ENCODE results near the gene AKT1. TPM values are rescaled to one million over a fixed set of nuclear protein-coding genes. Genes with fewer than 3 reads are reported as not detected.
A peak's percentile ranks its signal among the peaks of the same experiment; 100 is the strongest.
"Not testable (repeated sequence)": the region's sequence is repeated elsewhere in the genome, so short reads cannot be mapped to it uniquely, and the experiment has no call there.

Gene AKT1
- total RNA-seq, 1 donor from 2014 or later = 155 TPM

DNA sequence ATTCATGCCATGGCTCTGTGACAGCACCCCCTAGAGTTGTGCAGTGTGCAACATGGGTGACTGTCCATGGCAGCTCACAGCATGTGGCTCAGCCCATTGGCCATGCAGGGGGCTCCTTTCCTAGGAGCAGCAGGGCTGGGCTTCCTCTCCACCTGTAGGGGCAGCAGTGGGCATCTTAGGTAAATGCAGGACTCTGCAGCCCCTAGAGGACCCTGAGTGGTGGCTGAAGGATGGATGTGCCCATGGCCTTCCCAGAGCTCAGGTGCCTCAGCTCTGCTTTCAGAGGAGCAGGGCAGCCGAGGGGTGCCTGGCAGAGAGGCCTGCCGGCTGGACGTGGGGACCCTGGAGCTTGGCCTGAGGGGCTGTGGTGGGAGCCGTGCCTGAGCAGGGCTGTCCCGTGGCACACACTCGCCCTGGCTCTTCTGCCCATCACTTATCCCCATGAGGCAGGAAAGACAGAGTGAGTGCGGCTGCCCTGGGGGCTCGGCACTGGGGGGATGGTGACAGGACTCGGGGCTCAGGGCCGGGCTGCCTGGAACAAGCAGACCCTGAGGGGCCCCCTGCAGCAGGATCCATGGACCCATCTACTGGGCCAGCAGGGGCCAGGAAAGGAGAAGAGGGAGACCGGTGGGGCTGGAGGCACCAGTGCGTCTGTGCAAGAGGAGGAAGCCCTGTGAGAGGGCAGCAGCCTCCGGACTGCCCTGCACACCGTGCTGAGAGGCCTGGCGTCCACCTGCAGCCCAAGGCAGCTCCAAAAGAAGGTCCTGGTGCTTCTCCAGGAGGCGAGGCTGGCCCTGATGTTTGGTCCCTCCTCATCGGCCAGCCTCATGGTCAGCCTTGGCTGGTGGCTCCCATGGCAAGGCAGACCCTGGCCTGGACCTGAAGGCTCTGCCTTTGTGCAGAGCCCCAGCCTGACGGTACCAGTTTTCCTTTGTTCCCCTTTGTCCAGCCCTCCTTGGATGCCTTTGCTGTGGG is 63.9 kb downstream of the AKT1 start:
- peaks cover 20% of the 10 kb centered on the region for H3K27me3 Mint-ChIP-seq (ENCODE audit: low read depth, unreplicated experiment)
- no peak for FAIRE-seq
- H2AFZ ChIP-seq (ENCODE audit: low read depth, low read length) = no peak overlapping the region

DNA sequence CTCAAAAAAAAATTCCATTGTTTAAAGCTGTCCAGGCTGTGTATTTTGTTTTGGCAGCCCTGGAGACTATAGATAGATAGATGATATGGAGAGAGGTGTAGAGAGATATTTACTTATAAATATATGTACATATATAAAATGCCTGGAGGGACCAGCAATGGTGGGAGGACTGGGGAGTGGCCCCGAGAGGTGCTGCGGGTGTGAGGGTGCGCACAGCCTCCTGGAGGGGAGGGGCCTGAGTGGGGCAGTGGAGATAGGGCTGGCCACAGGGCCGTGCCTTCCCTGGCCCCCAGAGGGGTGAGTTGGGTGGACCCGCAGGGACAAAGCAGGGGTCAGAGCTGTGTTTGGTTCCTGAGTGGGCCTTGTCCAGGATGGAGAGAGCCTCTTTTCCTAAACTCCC is 65.1 kb downstream of the AKT1 start:
- Histone ChIP-seq H4K20me1 (ENCODE audit: insufficient read depth, low read length) (no peaks in the 10 kb centered on the region), H3K27me3 (ENCODE audit: insufficient read depth, low read length) (no peaks in the 10 kb centered on the region), H2AFZ (ENCODE audit: low read depth, low read length) (no peak overlapping the region), H3K9me3 (ENCODE audit: insufficient read depth, low read depth, low read length) (no peaks in the 10 kb centered on the region), H3K36me3 (ENCODE audit: insufficient read depth, low read length) (no peaks in the 10 kb centered on the region), H3K4me3 (ENCODE audit: insufficient read depth, low read depth, low read length) (no peak overlapping the region), H3K4me2 (ENCODE audit: low read length) (no peak overlapping the region), H3K4me1 (ENCODE audit: insufficient read depth, low read length) (no peaks in the 10 kb centered on the region), H3K9ac (ENCODE audit: low read length) (no peak overlapping the region), H3K79me2 (ENCODE audit: insufficient read depth, low read length) (no peaks in the 10 kb centered on the region), H3K27ac (ENCODE audit: low read depth, low read length) (no peak overlapping the region)
- Mint-ChIP-seq H3K9me3 (ENCODE audit: unreplicated experiment) (no peaks in the 10 kb centered on the region), H3K36me3 (ENCODE audit: low read depth, unreplicated experiment) (no peaks in the 10 kb centered on the region), H3K4me1 (ENCODE audit: low read depth, unreplicated experiment) (no peaks in the 10 kb centered on the region), H3K27ac (ENCODE audit: unreplicated experiment) (no peak overlapping the region), H3K4me3 (ENCODE audit: unreplicated experiment) (no peak overlapping the region), H3K27me3 (ENCODE audit: low read depth, unreplicated experiment) (peaks cover 20% of the 10 kb centered on the region)
- FAIRE-seq = no peak
- TF ChIP-seq EZH2 (IDR thresholded peaks at IDR 0.05; ENCODE audit: insufficient read depth, low read length) = no peak
- TF ChIP-seq, protein P1, sequence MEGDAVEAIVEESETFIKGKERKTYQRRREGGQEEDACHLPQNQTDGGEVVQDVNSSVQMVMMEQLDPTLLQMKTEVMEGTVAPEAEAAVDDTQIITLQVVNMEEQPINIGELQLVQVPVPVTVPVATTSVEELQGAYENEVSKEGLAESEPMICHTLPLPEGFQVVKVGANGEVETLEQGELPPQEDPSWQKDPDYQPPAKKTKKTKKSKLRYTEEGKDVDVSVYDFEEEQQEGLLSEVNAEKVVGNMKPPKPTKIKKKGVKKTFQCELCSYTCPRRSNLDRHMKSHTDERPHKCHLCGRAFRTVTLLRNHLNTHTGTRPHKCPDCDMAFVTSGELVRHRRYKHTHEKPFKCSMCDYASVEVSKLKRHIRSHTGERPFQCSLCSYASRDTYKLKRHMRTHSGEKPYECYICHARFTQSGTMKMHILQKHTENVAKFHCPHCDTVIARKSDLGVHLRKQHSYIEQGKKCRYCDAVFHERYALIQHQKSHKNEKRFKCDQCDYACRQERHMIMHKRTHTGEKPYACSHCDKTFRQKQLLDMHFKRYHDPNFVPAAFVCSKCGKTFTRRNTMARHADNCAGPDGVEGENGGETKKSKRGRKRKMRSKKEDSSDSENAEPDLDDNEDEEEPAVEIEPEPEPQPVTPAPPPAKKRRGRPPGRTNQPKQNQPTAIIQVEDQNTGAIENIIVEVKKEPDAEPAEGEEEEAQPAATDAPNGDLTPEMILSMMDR (IDR thresholded peaks at IDR 0.05; ENCODE audit: insufficient read depth, low read depth, low read length) = no peak
- DNase-seq (ENCODE audit: low read depth) = no peak

More for the DNA sequence above, 63.9 kb downstream of the AKT1 start:
- Mint-ChIP-seq H3K4me3 (ENCODE audit: unreplicated experiment) (no peak overlapping the region), H3K36me3 (ENCODE audit: low read depth, unreplicated experiment) (no peaks in the 10 kb centered on the region), H3K4me1 (ENCODE audit: low read depth, unreplicated experiment) (no peaks in the 10 kb centered on the region), H3K27ac (ENCODE audit: unreplicated experiment) (no peak overlapping the region), H3K9me3 (ENCODE audit: unreplicated experiment) (no peaks in the 10 kb centered on the region)
- no peak for DNase-seq (ENCODE audit: low read depth)
- no peak overlapping the region for H3K27ac ChIP-seq (ENCODE audit: low read depth, low read length)
- TF ChIP-seq, protein P1 (IDR thresholded peaks at IDR 0.05; ENCODE audit: insufficient read depth, low read depth, low read length) = no peak
- TF ChIP-seq EZH2 (IDR thresholded peaks at IDR 0.05; ENCODE audit: insufficient read depth, low read length) = no peak
- peaks cover 8% of the 10 kb centered on the region for H3K4me1 ChIP-seq (ENCODE audit: insufficient read depth, low read length)
- no peak overlapping the region for H3K4me3 ChIP-seq (ENCODE audit: insufficient read depth, low read depth, low read length)
- no peaks in the 10 kb centered on the region for H3K36me3 ChIP-seq (ENCODE audit: insufficient read depth, low read length)
- H4K20me1 ChIP-seq (ENCODE audit: insufficient read depth, low read length) = no peaks in the 10 kb centered on the region
- no peaks in the 10 kb centered on the region for H3K9me3 ChIP-seq (ENCODE audit: insufficient read depth, low read depth, low read length)
- H3K9ac ChIP-seq (ENCODE audit: low read length) = no peak overlapping the region
- H3K79me2 ChIP-seq (ENCODE audit: insufficient read depth, low read length) = no peaks in the 10 kb centered on the region
- H3K4me2 ChIP-seq (ENCODE audit: low read length) = no peak overlapping the region
- no peaks in the 10 kb centered on the region for H3K27me3 ChIP-seq (ENCODE audit: insufficient read depth, low read length)

GRCh38 chr14:104729835-104730181 is 65.7 kb downstream of the AKT1 start:
- Histone ChIP-seq H3K4me2 (ENCODE audit: low read length) (no peak overlapping the region), H3K27me3 (ENCODE audit: insufficient read depth, low read length) (no peaks in the 10 kb centered on the region), H3K4me1 (ENCODE audit: insufficient read depth, low read length) (peaks cover 5% of the 10 kb centered on the region), H3K27ac (ENCODE audit: low read depth, low read length) (no peak overlapping the region), H3K4me3 (ENCODE audit: insufficient read depth, low read depth, low read length) (no peak overlapping the region), H2AFZ (ENCODE audit: low read depth, low read length) (no peak overlapping the region), H3K9ac (ENCODE audit: low read length) (no peak overlapping the region), H3K9me3 (ENCODE audit: insufficient read depth, low read depth, low read length) (no peaks in the 10 kb centered on the region), H4K20me1 (ENCODE audit: insufficient read depth, low read length) (no peaks in the 10 kb centered on the region), H3K79me2 (ENCODE audit: insufficient read depth, low read length) (no peaks in the 10 kb centered on the region), H3K36me3 (ENCODE audit: insufficient read depth, low read length) (no peaks in the 10 kb centered on the region)
- DNase-seq (ENCODE audit: low read depth) (no peak), FAIRE-seq (no peak)
- Mint-ChIP-seq H3K27ac (ENCODE audit: unreplicated experiment) (no peak overlapping the region), H3K4me1 (ENCODE audit: low read depth, unreplicated experiment) (peaks cover 3% of the 10 kb centered on the region), H3K27me3 (ENCODE audit: low read depth, unreplicated experiment) (peaks cover 20% of the 10 kb centered on the region), H3K36me3 (ENCODE audit: low read depth, unreplicated experiment) (no peaks in the 10 kb centered on the region), H3K4me3 (ENCODE audit: unreplicated experiment) (no peak overlapping the region), H3K9me3 (ENCODE audit: unreplicated experiment) (no peaks in the 10 kb centered on the region)
- TF ChIP-seq, protein P1 (IDR thresholded peaks at IDR 0.05; ENCODE audit: insufficient read depth, low read depth, low read length) = no peak
- TF ChIP-seq EZH2 (IDR thresholded peaks at IDR 0.05; ENCODE audit: insufficient read depth, low read length) = no peak

DNA sequence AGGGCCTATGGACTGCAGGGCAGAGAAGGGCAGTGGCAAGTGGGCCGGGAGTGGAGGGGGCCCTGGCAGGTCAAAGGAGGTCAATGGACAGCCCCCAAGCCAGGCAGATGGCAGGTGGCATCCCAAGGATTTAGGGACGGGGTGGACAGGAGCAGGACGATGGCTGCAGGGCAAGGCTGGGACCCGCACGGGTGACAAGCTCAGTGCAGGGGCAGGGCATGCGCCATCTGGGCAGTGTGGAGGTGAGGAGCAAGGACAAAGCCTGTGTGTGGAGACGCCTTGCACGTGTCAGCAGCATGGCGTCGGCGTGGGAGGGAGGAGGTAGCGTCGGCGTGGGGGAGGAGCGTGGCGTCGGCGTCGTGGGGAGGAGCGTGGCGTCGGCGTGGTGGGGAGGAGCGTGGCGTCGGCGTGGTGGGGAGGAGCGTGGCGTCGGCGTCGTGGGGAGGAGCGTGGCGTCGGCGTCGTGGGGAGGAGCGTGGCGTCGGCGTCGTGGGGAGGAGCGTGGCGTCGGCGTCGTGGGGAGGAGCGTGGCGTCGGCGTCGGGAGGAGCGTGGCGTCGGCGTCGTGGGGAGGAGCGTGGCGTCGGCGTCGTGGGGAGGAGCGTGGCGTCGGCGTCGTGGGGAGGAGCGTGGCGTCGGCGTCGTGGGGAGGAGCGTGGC is 66.2 kb downstream of the AKT1 start:
- H3K36me3 ChIP-seq (ENCODE audit: insufficient read depth, low read length); FAIRE-seq; H3K27ac ChIP-seq (ENCODE audit: low read depth, low read length); H3K79me2 ChIP-seq (ENCODE audit: insufficient read depth, low read length); H3K36me3 Mint-ChIP-seq (ENCODE audit: low read depth, unreplicated experiment); H3K4me1 Mint-ChIP-seq (ENCODE audit: low read depth, unreplicated experiment); H3K4me1 ChIP-seq (ENCODE audit: insufficient read depth, low read length); H3K4me3 ChIP-seq (ENCODE audit: insufficient read depth, low read depth, low read length); H3K4me2 ChIP-seq (ENCODE audit: low read length); H3K9ac ChIP-seq (ENCODE audit: low read length); H3K4me3 Mint-ChIP-seq (ENCODE audit: unreplicated experiment); H2AFZ ChIP-seq (ENCODE audit: low read depth, low read length); H4K20me1 ChIP-seq (ENCODE audit: insufficient read depth, low read length); DNase-seq (ENCODE audit: low read depth); H3K9me3 Mint-ChIP-seq (ENCODE audit: unreplicated experiment); H3K9me3 ChIP-seq (ENCODE audit: insufficient read depth, low read depth, low read length); H3K27me3 ChIP-seq (ENCODE audit: insufficient read depth, low read length): not testable (repeated sequence)
- peaks cover 20% of the 10 kb centered on the region for H3K27me3 Mint-ChIP-seq (ENCODE audit: low read depth, unreplicated experiment)
- H3K27ac Mint-ChIP-seq (ENCODE audit: unreplicated experiment) = peak overlapping the region; percentile 50
